Spleen (tissue), 13 donors: ENCODE results near the gene SPHK1. TPM values are rescaled to one million over a fixed set of nuclear protein-coding genes. Genes with fewer than 3 reads are reported as not detected.

ENCODE experiments used
- DNase-seq: peaks from one replicate; pipeline ENCODE4 v3.0.0-alpha.2; 2020
- H3K27ac ChIP-seq, 8 donors: fragments of 200-600 bp; sonication (generic) in 7 of 8; 1 replicate in 4 of 8; 2 replicates in 4 of 8; pipeline versions ENCODE4 v1.5.0 to v1.8.0; 2016 to 2021; ENCODE audit warnings: inconsistent platforms in 4 of 8, mild to moderate bottlenecking in 4 of 8, moderate library complexity in 1 of 8
- H3K27me3 ChIP-seq, 7 donors: fragments of 200-600 bp; sonication (generic) in 6 of 7; replicated peaks in 1 of 7; 1 replicate in 4 of 7; 2 replicates in 3 of 7; pipeline versions ENCODE4 v1.5.0 to v1.8.0; 2016 to 2021; ENCODE audit warnings: inconsistent platforms in 3 of 7, mild to moderate bottlenecking in 1 of 7
- H3K36me3 ChIP-seq, 6 donors: fragments of 200-600 bp; sonication (generic) in 5 of 6; 1 replicate in 4 of 6; 2 replicates in 2 of 6; pipeline versions ENCODE4 v1.5.0 to v1.8.0; 2016 to 2021; ENCODE audit warnings: inconsistent platforms in 2 of 6
- H3K4me1 ChIP-seq, 6 donors: fragments of 200-600 bp; sonication (generic) in 5 of 6; 1 replicate in 3 of 6; 2 replicates in 3 of 6; pipeline versions ENCODE4 v1.5.0 to v1.8.0; 2016 to 2021; ENCODE audit warnings: inconsistent platforms in 3 of 6
- H3K4me3 ChIP-seq, 8 donors: fragments of 200-600 bp; sonication (generic) in 7 of 8; 1 replicate in 4 of 8; 2 replicates in 4 of 8; pipeline versions ENCODE4 v1.5.0 to v1.8.0; 2016 to 2021; ENCODE audit warnings: inconsistent platforms in 4 of 8, mild to moderate bottlenecking in 4 of 8, moderate library complexity in 2 of 8
- H3K9me3 ChIP-seq, 8 donors: fragments of 200-600 bp; sonication (generic) in 7 of 8; 1 replicate in 4 of 8; 2 replicates in 4 of 8; pipeline versions ENCODE4 v1.5.0 to v1.8.0; 2016 to 2021; ENCODE audit warnings: inconsistent platforms in 4 of 8
- CTCF ChIP-seq, 11 experiments: fragments of 200-600 bp in 7 of 11; fragments of 450-650 bp in 4 of 11; sonication (generic) in 4 of 11; IDR thresholded peaks in 8 of 11; conservative IDR thresholded peaks in 3 of 11; 1 replicate in 7 of 11; 2 replicates in 4 of 11; pipeline versions ENCODE4 v1.4.0 to v1.8.0; 2016 to 2021; ENCODE audit warnings: antibody characterized with exemption in 11 of 11, inconsistent platforms in 4 of 11, mild to moderate bottlenecking in 1 of 11
- POLR2A ChIP-seq, 3 donors: fragments of 450-650 bp; IDR thresholded peaks; one replicate each; pipeline ENCODE4 v1.5.1; 2017; ENCODE audit warnings: antibody characterized with exemption in 3 of 3, mild to moderate bottlenecking in 1 of 3
- POLR2AphosphoS5 ChIP-seq, 3 donors: sonication (generic); formaldehyde crosslinking; IDR thresholded peaks; one replicate each; pipeline ENCODE4 v1.5.1; 2017; ENCODE audit warnings: antibody characterized with exemption in 3 of 3
- WGBS, 5 donors: extraction: QIAGEN DNeasy Blood & Tissue Kit in 3 of 5; methylation state at CpG; one replicate each; pipeline versions ENCODE4 v1.1.5 to v1.1.7; 2013 to 2018; 5-methylcytosine and 5-hydroxymethylcytosine counted together
- intact Hi-C: fragments of 100-400 bp; cut with DNase I; formaldehyde crosslinking; loops from one replicate; pipeline ENCODE4 v1.15.0; 2023; ENCODE audit warnings: low total_unique reads
- long read RNA-seq, 2 donors: transcript quantifications; one replicate each; lab custom pipeline, GENCODE V29; 2026
- polyA plus RNA-seq, 3 donors: library from polyadenylated mRNA; stranded (reverse); fragments of 200-250 nt; gene quantifications; one replicate each; pipeline ENCODE4 v1.2.1, GENCODE V29; 2013
- total RNA-seq, 7 donors: library from RNA; depleted of rRNA in 3 of 7; stranded (reverse); fragments of >200 nt in 3 of 7; fragmentation: NEBNext Ultra II Directional in 4 of 7; extraction: Animal tissue kit (Norgen Biotek cat#: 25700) in 4 of 7; gene quantifications; one replicate each; pipeline versions ENCODE4 v1.1.0 to v1.2.1, GENCODE V29; 2016 to 2021
- donor health status: healthy with polysubstance abuse.
- donor health status: DM: no; HTN: no; CAD: no; lungs with moderate emphysema.
- donor health status: DM: no; HTN: no; CAD: no.
- donor health status: Bipolar disorder and iron deficiency.
- donor health status: healthy.
- donor health status: DM: no; HTN: no; CAD: no.
- donor health status: DM: yes; HTN: yes; CAD: no.

SPHK1 gene
- 1 to 10 TPM; 3.7 to 7.2 (median 5.7) TPM for total RNA-seq
- polyA plus RNA-seq: 10 to 100 TPM in 1 of 3 donors, 1 to 10 TPM in 2; 8.1 to 11.4 (median 9.6) TPM
- long read RNA-seq, donor 1: 0 reads
- long read RNA-seq, donor 2, partial matches to known transcripts: 0 of 2 reads
- long read RNA-seq, donor 2, other reads (novel, unspliced or antisense): 0 of 2 reads

GRCh38 chr17:76384222-76384986 lies at the start of gene SPHK1:
Gene SPHK1 (plus strand): TSS chr17:76384609. CDS start chr17:76385645, 1,036 bp downstream.
- DNase-seq: peak; percentile 94
- Histone ChIP-seq H3K4me1 (peaks cover 21 to 63% (median 45%) of the 10 kb centered on the region in 6 donors), H3K27ac (peak within 1 kb of the TSS; percentile 63 to 86 (median 77)), H3K27me3 (peaks cover 0 to 36% (median 19%) of the 10 kb centered on the region in 7 donors), H3K36me3 (peaks cover 0 to 5% (median 0%) of the 10 kb centered on the region in 6 donors), H3K9me3 (no peaks in the 10 kb centered on the region), H3K4me3 (peak within 1 kb of the TSS; percentile 58 to 92 (median 70))
- WGBS, 5 donors: 0 to 1% (median 1%) methylated on average over 20 to 118 of the region's 118 CpGs
- intact Hi-C loops: no loop called here
- no peak for TF ChIP-seq CTCF (IDR thresholded peaks at IDR 0.05 in 8 of 11, conservative IDR thresholded peaks at IDR 0.05 in 3 of 11)
- TF ChIP-seq POLR2A (IDR thresholded peaks at IDR 0.05): no peak
- peak; percentile 24 to 64 (median 59) for TF ChIP-seq POLR2AphosphoS5 (IDR thresholded peaks at IDR 0.05)

- TF ChIP-seq POLR2AphosphoS5 (IDR thresholded peaks at IDR 0.05): no peak
- no peak for TF ChIP-seq POLR2A (IDR thresholded peaks at IDR 0.05)
- no peak for TF ChIP-seq CTCF (IDR thresholded peaks at IDR 0.05 in 8 of 11, conservative IDR thresholded peaks at IDR 0.05 in 3 of 11)
- H3K36me3 ChIP-seq: peaks cover 0 to 27% (median 7%) of the 10 kb centered on the region in 6 donors
- H3K27ac ChIP-seq: no peak overlapping the region
- H3K4me1 ChIP-seq: peaks cover 0 to 4% (median 0%) of the 10 kb centered on the region in 6 donors
- intact Hi-C loops: no loop called here
- H3K27me3 ChIP-seq: no peaks in the 10 kb centered on the region
- H3K9me3 ChIP-seq: no peaks in the 10 kb centered on the region
- H3K4me3 ChIP-seq: no peak overlapping the region
- DNase-seq: no peak
- 92 to 98% (median 96%) methylated on average over 9 of the region's 9 CpGs for WGBS, 5 donors
Measured at GRCh38 chr17:76335716-76336381, 48.6 kb upstream of the SPHK1 start.

DNA sequence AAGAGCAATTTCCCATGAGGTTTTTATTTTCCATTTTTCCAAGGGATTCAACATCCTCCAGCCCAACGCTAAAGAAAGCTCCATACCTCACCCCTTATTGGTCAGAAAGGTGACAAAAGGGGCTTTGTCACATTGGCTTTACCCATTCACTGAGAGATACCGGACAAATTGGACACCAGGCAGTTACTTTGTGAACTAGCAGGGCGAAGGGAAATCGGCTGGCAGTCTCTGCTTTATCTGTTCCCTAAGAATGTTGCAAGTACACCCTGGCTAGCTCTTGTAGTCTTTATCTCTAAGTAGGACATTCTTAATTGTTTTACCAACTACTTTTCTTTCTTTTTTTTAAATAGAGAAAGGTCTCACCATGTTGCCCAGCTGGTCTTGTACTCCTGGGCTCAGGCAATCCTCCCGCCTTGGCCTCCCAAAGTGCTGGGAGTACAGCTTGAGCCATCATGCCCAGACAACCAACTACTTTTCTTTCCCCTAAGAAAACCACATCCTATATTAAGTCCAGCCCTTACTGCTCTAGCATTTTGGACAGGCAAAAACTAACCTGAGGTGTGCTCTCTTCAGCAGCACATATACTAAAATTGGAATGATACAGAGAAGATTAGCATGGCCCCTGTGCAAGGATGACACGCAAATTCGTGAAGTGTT lies 47.5 kb upstream of the SPHK1 start:
- WGBS, 5 donors: 92 to 94% (median 93%) methylated on average over 7 of the region's 7 CpGs
- Histone ChIP-seq H3K27me3 (no peaks in the 10 kb centered on the region), H3K9me3 (no peaks in the 10 kb centered on the region), H3K36me3 (peaks cover 0 to 27% (median 5%) of the 10 kb centered on the region in 6 donors), H3K4me1 (peaks cover 0 to 4% (median 0%) of the 10 kb centered on the region in 6 donors), H3K27ac (no peak overlapping the region), H3K4me3 (no peak overlapping the region)
- intact Hi-C loops: no loop called here
- DNase-seq: no peak
- no peak for TF ChIP-seq CTCF (IDR thresholded peaks at IDR 0.05 in 8 of 11, conservative IDR thresholded peaks at IDR 0.05 in 3 of 11)
- TF ChIP-seq POLR2A (IDR thresholded peaks at IDR 0.05): no peak
- no peak for TF ChIP-seq POLR2AphosphoS5 (IDR thresholded peaks at IDR 0.05)
